ENCODE results near the gene NSUN3. TPM values are rescaled to one million over a fixed set of nuclear protein-coding genes. Genes with fewer than 3 reads are reported as not detected.

NSUN3 gene
- total and polyA plus RNA-seq, 12 donors = 3.1 to 18.9 (median 12.1) TPM

DNA sequence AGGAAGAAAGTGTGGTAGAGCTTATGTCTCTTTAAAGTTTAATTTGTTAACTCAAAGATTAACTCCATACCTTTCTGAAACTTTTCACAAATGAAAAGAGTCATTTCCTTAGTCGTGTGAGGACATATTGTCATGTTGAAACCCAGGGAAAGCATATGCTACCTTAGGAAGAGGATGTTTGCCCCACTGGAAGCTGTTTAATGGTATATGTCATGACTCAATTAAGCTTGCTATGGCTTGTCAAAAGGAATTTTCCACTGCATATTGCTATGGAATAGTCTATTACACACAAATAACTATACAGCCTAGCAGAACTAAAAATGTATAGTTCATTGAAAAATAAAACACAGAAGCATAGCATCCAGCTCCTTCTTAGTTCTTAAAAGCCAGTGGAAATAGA, 69.9 kb downstream of the NSUN3 start:
- 32 to 52% (median 51%) methylated on average over 1 of the region's 1 CpG for WGBS, 4 donors
- Histone ChIP-seq H3K27me3 (no peaks in the 10 kb centered on the region), H3K27ac (no peak overlapping the region), H3K4me1 (replicated peaks in 1 of 2) (no peaks in the 10 kb centered on the region), H3K36me3 (replicated peaks in 1 of 2) (no peaks in the 10 kb centered on the region), H3K4me3 (no peak overlapping the region), H3K9me3 (replicated peaks in 1 of 3) (no peaks in the 10 kb centered on the region)
- DNase-seq = no peak
- intact Hi-C loops (cut with DNase I) = no loop called here
- no peak for TF ChIP-seq POLR2A (IDR thresholded peaks at IDR 0.05)

DNA sequence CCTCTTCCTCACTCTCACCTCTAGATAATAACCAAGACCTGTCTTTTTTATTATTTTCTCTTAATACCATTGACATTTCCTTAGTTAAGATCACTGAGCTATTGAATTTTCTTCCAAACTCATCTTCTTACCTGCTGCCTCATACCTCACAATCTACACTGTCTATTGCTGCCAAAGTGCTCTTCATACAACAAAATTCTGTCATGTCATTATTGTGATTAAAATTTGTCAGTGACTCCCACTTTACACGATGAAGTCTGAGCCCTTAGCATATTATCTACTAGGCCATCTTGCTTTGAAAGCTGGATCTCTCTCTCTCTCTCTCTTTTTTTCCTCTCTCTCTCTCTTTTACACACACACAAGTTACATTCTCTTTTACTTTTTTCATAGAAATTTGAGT, 73.3 kb downstream of the NSUN3 start:
- no peaks in the 10 kb centered on the region for H3K27me3 ChIP-seq
- no peak for DNase-seq

DNA sequence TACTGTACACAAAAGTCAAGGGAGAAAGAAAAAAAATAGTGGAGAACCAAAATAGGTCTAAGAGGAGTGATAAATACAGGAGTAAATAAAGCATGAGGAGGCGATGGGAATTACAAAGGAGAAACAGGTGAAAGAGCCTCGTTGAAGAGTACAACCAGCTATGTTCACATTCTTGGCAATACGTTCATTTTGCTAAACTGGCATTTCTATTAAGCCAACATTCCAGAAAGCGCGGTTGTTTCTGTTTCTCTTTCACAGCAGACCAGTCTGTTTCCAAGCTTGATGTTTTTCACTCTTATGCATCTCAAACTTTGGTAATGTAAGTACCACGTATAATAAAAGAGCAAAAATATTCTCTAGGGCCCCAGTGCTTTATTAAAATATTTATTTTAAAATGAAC, 74.5 kb downstream of the NSUN3 start:
- Histone ChIP-seq H3K27me3 (no peaks in the 10 kb centered on the region), H3K36me3 (replicated peaks in 1 of 2) (no peaks in the 10 kb centered on the region), H3K9me3 (replicated peaks in 1 of 3) (no peaks in the 10 kb centered on the region), H3K4me3 (no peak overlapping the region), H3K27ac (no peak overlapping the region), H3K4me1 (replicated peaks in 1 of 2) (no peaks in the 10 kb centered on the region)
- intact Hi-C loops (cut with DNase I) = no loop called here
- WGBS, 4 donors = 75 to 84% (median 78%) methylated on average over 6 of the region's 6 CpGs
- DNase-seq = no peak
- TF ChIP-seq, protein P1, sequence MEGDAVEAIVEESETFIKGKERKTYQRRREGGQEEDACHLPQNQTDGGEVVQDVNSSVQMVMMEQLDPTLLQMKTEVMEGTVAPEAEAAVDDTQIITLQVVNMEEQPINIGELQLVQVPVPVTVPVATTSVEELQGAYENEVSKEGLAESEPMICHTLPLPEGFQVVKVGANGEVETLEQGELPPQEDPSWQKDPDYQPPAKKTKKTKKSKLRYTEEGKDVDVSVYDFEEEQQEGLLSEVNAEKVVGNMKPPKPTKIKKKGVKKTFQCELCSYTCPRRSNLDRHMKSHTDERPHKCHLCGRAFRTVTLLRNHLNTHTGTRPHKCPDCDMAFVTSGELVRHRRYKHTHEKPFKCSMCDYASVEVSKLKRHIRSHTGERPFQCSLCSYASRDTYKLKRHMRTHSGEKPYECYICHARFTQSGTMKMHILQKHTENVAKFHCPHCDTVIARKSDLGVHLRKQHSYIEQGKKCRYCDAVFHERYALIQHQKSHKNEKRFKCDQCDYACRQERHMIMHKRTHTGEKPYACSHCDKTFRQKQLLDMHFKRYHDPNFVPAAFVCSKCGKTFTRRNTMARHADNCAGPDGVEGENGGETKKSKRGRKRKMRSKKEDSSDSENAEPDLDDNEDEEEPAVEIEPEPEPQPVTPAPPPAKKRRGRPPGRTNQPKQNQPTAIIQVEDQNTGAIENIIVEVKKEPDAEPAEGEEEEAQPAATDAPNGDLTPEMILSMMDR (IDR thresholded peaks at IDR 0.05) = no peak
- no peak for TF ChIP-seq POLR2A (IDR thresholded peaks at IDR 0.05)

More for the DNA sequence above, 73.3 kb downstream of the NSUN3 start:
- 37 to 67% (median 50%) methylated on average over 1 of the region's 1 CpG for WGBS, 4 donors
- H3K4me3 ChIP-seq = no peak overlapping the region
- H3K4me1 ChIP-seq (replicated peaks in 1 of 2) = no peaks in the 10 kb centered on the region
- no peak overlapping the region for H3K27ac ChIP-seq
- TF ChIP-seq POLR2A (IDR thresholded peaks at IDR 0.05) = no peak
- TF ChIP-seq, protein P1 (IDR thresholded peaks at IDR 0.05) = no peak
- H3K9me3 ChIP-seq (replicated peaks in 1 of 3) = no peaks in the 10 kb centered on the region
- no peaks in the 10 kb centered on the region for H3K36me3 ChIP-seq (replicated peaks in 1 of 2)
- intact Hi-C loops (cut with DNase I) = no loop called here

- H3K36me3 ChIP-seq (replicated peaks in 1 of 2) = no peaks in the 10 kb centered on the region
- H3K4me3 ChIP-seq = no peak overlapping the region
- no peaks in the 10 kb centered on the region for H3K27me3 ChIP-seq
- DNase-seq = peak in 3 of 7 donors; percentile 13 to 60 (median 18)
- TF ChIP-seq POLR2A (IDR thresholded peaks at IDR 0.05) = no peak
- TF ChIP-seq, protein P1 (IDR thresholded peaks at IDR 0.05) = no peak
- intact Hi-C loops (cut with DNase I) = no loop called here
- H3K27ac ChIP-seq = no peak overlapping the region
- 46 to 65% (median 63%) methylated on average over 4 of the region's 4 CpGs for WGBS, 4 donors
- H3K4me1 ChIP-seq (replicated peaks in 1 of 2) = no peaks in the 10 kb centered on the region
- no peaks in the 10 kb centered on the region for H3K9me3 ChIP-seq (replicated peaks in 1 of 3)
Observed at GRCh38 chr3:94146455-94146854, 83.6 kb downstream of the NSUN3 start.

DNA sequence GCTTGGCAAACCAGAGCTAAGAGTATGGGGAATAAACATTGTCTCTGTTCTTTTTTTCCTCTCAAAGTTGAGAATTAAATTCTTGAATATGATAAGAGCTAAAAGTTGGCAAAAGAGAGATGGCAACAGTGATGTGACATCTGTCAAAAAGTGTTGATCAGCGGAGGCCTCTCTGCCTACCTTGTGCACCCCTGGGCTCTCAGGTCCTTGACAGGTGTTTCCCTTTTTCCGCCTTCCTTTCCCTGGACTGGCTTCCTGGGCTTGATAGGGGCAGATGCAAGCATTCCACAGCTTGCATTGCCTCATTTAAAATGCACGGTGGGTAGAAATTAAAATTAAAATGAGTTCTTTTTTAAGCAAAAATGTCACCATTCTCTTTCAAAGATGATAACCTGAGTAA, 84.2 kb downstream of the NSUN3 start:
- intact Hi-C loops (cut with DNase I) = no loop called here
- DNase-seq = no peak
- 70 to 79% (median 77%) methylated on average over 3 of the region's 3 CpGs for whole genome bisulfite sequencing, 4 donors
- Histone ChIP-seq H3K27me3 (no peaks in the 10 kb centered on the region), H3K4me1 (replicated peaks in 1 of 2) (no peaks in the 10 kb centered on the region), H3K36me3 (replicated peaks in 1 of 2) (no peaks in the 10 kb centered on the region), H3K4me3 (no peak overlapping the region), H3K9me3 (replicated peaks in 1 of 3) (no peaks in the 10 kb centered on the region), H3K27ac (no peak overlapping the region)
- no peak for TF ChIP-seq POLR2A (IDR thresholded peaks at IDR 0.05)
- TF ChIP-seq, protein P1 (IDR thresholded peaks at IDR 0.05) = no peak

Measured in adrenal gland (tissue), 12 donors.